ENCODE measurements around the gene HDAC4. TPM values are rescaled to one million over a fixed set of nuclear protein-coding genes. Genes with fewer than 3 reads are reported as not detected.

Gene HDAC4
- total RNA-seq, 1 donor = 28.3 TPM

DNA sequence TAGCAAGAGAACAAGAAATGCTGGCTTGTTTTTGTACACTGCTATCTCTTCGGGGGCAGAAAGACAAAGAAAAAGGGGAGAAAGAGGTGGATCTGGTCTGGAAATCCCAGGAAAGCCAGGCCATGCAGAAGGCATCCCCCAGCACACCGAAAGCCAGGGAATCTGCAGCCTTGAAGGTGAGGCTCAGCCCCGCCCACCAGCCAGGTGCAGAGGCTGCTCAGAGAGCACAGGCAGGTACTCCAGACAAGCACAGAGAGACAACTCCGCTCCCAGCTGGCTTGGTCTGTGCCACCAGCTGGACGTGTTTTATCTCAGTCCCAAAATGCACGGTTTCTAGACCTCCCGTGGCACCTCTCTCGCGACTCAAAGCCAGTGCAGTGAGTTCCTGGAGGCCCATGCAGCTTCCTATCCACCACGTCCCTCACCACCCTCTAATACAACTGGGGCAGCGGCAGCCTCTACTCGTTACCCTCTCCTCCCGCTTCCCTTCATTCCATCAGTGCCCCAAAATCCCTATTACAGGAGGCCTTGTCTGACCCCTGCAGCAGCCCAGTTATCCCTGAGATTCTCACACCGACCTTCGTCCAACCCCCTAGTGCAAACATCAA lies 62.8 kb downstream of the HDAC4 start:
- no peak for DNase-seq (ENCODE audit: low read depth)
- TF ChIP-seq, protein P1, sequence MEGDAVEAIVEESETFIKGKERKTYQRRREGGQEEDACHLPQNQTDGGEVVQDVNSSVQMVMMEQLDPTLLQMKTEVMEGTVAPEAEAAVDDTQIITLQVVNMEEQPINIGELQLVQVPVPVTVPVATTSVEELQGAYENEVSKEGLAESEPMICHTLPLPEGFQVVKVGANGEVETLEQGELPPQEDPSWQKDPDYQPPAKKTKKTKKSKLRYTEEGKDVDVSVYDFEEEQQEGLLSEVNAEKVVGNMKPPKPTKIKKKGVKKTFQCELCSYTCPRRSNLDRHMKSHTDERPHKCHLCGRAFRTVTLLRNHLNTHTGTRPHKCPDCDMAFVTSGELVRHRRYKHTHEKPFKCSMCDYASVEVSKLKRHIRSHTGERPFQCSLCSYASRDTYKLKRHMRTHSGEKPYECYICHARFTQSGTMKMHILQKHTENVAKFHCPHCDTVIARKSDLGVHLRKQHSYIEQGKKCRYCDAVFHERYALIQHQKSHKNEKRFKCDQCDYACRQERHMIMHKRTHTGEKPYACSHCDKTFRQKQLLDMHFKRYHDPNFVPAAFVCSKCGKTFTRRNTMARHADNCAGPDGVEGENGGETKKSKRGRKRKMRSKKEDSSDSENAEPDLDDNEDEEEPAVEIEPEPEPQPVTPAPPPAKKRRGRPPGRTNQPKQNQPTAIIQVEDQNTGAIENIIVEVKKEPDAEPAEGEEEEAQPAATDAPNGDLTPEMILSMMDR (IDR thresholded peaks at IDR 0.05; ENCODE audit: insufficient read depth, low read length) = no peak
- H3K4me3 ChIP-seq (ENCODE audit: low read depth, low read length) = no peak overlapping the region

DNA sequence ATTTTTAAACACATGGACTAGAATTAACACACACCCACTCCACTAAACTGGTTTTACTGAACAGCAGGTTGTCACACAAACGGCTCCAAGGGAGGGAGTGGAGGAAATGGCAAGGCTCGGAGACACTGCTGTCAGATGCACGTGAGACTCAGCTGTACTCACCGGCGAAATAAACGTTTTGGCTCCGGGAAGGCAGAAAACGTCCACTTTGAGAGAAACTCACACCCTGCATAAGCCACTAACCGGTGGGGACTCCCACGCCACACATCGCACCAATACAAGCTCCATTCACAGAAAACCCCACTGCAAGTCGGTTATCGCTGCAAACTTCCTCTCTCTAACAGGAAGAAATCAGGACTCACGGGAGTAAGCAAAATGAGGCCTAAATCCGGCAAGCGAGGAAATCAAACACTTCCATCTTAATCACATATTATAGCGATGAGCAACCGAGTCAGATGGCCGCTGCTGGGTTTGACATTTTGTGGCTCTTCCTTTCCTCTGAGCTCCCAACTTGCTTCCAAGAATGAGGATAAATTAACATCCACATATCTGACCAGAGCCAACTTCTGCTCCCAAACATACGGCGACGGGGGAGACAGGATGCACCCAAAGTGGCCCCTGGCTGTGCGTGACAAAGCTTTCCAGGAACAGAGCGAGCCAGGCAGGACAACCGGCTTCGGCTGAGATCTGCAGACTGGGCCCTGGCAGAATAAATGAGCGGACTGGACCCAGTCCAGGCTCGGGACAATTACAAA lies 63.5 kb downstream of the HDAC4 start:
- TF ChIP-seq, protein P1 (IDR thresholded peaks at IDR 0.05; ENCODE audit: insufficient read depth, low read length) = no peak
- no peak for DNase-seq (ENCODE audit: low read depth)
- no peak overlapping the region for H3K4me3 ChIP-seq (ENCODE audit: low read depth, low read length)

DNA sequence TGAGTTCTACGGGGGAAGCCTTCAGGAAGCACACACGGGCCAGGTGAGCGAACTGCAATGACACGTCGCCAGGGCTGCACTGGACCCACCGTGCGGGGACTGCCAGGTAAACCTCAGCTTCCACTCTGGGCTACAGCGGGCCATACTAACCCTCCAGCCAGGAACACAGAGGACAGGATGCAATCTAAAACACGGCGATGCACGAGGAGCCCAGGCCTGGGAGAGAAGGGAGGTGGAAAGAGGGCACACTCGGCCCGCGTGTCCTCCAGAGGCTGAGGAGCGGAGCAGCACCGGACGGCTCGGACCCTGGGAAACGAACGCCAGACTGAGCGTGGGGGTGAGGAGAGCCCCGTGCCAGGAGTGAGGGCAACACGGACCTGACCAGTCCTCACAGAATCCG lies 69.3 kb downstream of the HDAC4 start:
- no peak overlapping the region for H3K4me3 ChIP-seq (ENCODE audit: low read depth, low read length)
- TF ChIP-seq, protein P1 (IDR thresholded peaks at IDR 0.05; ENCODE audit: insufficient read depth, low read length) = no peak

DNA sequence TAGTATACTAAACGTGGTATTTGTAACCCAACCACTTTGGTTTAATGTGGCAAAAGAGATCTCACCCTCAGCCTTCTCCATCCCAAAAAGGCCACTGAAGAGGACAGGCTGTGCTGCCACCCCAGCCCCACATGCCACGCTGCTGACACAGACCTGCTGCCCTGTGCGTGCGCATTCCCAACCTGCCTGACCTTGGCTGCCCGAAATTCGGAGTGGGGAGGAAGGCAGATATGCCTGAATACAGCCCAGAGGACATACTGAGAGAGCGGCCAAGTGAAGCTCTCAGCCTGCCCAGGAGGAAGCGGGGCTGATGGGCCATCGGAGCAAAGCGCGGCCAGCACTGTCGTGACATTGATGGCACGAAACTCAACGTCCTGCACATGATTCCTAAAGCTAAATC lies 70.0 kb downstream of the HDAC4 start:
- TF ChIP-seq, protein P1 (IDR thresholded peaks at IDR 0.05; ENCODE audit: insufficient read depth, low read length) = no peak
- no peak for DNase-seq (ENCODE audit: low read depth)
- H3K4me3 ChIP-seq (ENCODE audit: low read depth, low read length) = no peak overlapping the region

More for the DNA sequence above, 69.3 kb downstream of the HDAC4 start:
- no peak for DNase-seq (ENCODE audit: low read depth)

DNA sequence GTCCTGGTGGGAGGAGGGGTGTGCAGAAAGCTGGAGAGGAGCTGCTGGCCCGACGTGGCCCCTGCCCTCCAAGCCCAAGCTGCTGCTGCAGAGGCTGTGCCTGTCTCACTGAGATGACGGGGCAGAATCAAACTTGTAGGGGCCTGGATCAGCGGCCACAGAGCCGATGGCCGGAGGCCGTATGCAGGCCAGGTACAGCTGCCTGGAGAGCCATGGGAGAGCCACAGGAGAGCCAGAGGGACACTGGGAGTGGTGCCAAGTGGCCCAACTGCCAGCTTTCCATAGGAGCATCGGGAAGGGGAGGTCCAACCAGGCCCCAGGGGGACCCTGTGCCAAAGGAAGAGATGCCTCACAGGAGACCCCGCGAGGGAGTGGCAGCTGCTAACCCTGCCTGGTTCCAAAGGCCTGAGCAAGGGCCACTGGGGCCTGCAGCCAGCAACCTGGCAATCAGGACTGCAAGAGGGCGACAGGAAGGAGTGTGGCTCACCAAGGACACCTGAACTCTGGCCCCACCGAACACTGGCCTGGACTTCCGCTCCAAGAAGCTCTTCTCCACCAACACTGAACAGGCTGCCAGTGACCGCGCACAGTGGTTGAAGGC lies 70.7 kb downstream of the HDAC4 start:
- TF ChIP-seq, protein P1 (IDR thresholded peaks at IDR 0.05; ENCODE audit: insufficient read depth, low read length) = no peak
- DNase-seq (ENCODE audit: low read depth) = no peak

DNA sequence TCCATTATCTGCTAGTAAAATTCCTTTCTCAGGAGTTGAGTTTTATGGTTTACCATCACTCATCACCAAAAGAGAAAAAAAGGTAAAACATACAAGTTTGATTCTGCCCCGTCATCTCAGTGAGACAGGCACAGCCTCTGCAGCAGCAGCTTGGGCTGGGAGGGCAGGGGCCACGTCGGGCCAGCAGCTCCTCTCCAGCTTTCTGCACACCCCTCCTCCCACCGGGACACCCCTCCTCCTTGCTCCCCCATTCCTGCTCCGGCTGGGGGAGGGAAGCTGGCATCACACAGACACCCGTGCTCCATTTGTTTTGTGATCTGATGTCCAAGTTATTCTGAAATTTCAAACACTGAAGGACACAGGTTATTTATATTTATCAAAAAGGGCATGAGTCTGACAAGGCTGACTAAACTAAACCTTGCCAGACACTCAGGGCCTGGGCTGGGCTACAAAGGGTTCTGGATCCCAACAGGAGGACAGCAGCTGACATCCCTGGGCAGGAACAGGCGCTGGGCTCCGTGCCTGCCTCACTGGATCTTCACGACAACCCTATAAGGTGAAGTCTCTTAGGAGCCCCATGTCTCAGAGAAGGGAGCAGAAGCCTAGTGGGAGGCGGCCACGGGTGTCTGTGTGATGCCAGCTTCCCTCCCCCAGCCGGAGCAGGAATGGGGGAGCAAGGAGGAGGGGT lies 71.4 kb downstream of the HDAC4 start:
- TF ChIP-seq, protein P1 (IDR thresholded peaks at IDR 0.05; ENCODE audit: insufficient read depth, low read length) = no peak
- peak; percentile 25 for DNase-seq (ENCODE audit: low read depth)

More for the DNA sequence above, 70.7 kb downstream of the HDAC4 start:
- H3K4me3 ChIP-seq (ENCODE audit: low read depth, low read length) = no peak overlapping the region

More for the DNA sequence above, 71.4 kb downstream of the HDAC4 start:
- no peak overlapping the region for H3K4me3 ChIP-seq (ENCODE audit: low read depth, low read length)

Measured in fibroblast of the aortic adventitia (primary cell).